Activated T-helper 1 cell treated with Interleukin-2 at 50 U/mL for 16 hours (primary cell): ENCODE results near the gene RGS2.
A peak's percentile ranks its signal among the peaks of the same experiment; 100 is the strongest.

Experiments used
- DNase-seq: peaks from one replicate; pipeline ENCODE4 v3.0.0-alpha.2; 2020; ENCODE audit warnings: low read depth

The RGS2 gene

DNA sequence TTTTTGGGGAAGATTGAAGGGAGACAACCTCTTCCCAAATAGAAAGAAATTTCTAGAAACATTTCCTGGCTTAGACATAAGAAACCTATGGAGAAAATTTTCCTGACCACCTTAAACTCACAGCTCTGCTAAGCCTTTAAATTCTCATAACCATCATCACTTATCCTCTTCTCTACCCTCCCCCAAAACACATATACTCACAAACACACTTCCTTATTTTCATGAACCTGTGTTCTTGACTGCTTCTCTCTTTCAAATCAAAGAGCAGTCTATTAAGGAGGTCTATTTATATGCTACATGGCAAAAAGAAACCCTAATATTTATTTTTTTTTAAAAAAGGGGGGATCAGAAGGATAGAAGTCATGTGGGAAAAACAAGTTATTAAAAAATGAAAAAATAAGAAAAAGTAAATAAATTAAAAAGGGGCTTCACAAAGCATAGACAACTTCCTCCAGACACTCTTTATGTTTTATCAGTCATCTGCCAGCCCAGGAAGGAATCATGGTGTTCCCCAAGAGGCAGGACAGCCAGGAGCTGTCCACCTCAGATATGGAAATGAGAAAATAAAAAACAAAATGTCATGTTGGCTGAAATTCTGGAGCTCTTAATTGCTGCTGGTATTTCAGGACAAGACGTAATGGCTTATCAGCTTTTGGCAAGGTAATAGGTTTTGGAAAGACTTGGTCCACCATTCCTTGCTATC is 12.8 kb upstream of the RGS2 start:
- no peak for DNase-seq

DNA sequence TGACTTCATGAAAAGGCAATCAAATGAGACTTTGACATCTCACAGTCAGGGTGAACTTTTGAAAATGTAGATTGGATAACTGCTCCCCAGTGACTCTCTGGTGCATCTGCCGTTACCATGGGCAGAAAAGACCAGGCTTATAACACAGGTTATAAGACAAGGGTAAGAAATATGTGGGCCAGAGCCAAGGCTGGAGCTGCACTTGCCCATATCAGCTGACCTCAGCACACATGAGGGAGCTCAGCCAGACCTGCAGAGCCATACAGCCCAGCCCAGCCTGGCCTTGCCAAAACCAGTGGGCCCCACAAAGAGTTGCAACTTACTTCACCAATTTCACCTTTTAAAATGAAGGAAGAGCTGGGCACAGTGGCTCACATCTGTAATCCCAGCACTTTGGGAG is 11.7 kb upstream of the RGS2 start:
- no peak for DNase-seq

DNA sequence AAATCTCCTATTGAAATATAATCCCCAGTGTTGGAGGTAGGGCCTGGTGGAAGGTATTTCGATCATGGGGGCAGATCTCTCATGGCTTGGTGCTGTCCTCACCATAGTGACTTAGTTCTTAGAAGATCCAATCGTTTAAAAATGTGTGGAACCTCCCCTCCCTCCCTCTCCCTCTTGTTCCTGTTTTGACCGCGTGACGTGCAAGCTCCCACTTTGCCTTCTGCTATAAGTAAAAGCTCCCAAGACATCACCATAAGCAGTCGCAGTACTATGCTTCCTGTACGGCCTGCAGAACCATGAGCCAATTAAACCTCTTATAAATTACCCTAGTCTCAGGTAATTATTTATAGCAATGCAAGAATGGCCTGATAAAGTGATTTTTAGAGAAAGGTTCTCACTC is 10.9 kb upstream of the RGS2 start:
- DNase-seq, result no peak

DNA sequence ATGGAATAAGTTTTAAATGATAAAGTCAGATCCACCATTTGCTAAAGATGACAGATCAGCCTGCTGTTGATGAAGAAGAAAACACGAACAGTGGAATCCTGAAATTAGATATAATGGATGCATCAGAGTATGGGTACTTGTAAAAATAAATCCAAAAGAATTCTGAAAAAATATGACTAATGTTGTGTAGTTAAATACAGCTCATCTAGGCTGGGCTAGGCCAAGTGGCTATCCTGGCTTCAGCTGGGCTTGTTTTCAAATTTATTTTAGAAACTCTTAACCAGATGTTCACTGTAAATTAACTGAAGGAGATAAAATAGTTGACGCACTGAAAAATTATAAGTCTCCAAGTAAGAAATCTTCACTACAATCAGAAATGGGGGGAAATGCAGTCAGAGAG is 7.4 kb upstream of the RGS2 start:
- no peak for DNase-seq

DNA sequence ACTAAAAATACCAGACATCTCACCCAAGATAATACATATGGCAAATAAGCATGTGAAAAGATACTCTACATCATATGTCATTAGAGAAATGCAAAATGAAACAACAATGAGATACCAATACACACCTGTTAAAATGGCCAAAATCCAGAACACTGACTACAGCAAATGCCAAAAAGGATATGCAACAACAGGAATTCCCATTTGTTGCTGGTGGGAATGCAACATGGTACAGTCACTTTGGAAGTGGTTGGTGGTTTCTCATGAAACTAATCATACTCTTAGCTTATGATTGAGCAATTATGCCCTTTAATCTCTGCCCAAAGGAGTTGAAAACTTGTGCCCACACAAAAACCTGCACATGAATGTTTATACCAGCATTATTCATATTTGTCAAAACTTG is 6.4 kb upstream of the RGS2 start:
- DNase-seq, result no peak

DNA sequence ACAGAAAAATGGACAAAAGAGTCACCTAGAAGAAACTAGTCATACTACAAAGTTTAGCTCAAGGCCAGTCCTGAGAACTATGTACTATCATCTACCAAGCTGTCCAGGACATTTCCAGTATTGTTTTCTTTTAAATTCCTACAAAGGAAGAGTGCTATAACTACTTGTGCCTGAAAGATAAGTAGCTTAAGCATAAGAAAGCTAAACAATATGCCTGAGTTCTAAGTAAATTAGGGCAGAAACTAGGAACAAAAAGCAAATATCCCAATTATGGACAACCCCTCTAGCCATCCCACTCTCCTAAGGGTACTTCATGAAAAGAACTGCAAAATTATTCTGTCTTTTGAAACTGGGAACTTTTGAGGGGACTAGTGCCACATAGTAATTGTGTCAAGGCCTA is 5.3 kb upstream of the RGS2 start:
- no peak for DNase-seq

DNA sequence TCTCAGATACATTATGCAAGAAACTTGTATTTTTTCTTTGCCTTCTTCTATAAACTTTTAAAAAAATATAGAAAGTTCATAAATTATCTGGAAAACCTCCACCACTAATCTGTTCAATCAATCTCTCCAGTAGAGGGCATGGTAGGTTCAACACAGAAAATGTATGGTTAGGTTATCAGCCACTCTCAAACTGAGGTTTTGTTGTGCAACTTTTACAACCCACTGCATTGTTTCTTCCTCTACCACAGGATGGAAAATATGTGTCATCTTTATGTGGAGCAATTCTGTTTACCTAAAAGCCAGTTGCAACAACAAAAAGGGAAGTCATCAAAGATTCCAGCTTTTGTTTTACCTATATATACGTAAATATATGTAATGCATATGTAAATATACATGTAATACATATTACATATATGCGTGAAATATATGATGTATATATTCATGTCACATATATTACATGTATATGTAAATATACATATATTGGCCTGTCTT is 3.0 kb upstream of the RGS2 start:
- no peak for DNase-seq

DNA sequence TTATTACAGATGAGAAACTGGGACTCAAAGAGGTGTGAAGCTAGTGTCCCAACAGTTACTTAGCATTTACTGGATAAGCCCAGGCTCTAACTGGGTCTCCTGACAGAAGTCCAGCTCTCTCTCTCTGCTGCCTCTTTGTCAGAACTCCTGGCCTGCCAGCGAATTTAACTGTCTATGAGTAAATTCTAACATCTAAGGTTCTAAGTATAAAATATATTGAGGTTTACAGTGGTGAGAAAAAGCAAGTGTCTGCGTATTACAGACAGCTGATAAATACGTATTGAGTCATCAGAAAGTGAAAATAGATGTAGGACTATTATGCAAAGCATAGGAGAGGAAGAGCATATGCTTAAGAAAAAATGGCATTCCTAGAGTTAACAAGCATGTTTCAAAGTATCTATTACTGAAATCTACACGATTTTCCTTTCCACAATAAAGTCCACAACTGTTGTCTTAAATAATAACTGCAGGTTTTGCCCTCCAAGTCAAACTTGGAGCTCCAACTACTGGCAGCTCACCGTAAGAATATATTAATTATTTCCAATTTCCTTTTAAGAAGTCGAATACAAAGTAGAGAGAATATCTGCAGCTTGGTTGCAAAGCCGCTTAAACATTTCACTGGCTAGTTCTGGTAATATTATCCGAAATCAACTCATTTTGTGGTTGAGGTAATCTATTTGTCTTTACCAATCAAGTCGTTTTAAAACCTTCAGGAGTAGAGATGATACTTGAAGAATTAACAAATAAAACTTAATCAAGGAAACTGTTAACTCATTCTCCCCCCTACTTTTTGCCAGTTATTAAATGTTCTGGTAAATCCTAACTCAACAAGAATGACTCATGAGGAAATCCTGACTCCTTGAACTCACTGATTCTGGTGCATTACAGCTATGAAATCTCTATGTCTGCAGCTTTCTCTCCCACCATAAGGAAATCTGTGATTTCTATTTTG is 1.4 kb upstream of the RGS2 start:
- DNase-seq, result no peak

DNA sequence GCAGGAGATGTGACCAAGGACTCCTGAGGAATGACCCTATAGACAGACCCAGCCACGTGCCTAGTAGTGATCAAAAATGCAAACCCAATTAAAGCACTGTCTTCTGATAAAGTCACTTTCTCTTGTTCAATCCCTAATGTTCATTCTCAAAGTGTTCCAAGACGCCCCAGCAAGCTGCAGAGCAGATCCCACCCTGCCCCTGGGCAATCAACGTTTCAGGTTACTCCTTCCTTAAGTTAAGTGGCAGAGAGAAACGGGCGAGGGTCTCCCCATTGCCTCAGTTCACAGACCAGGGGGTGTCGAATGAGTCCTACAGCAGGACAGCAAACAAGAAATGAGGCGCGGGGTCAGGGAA is 699 bp upstream of the RGS2 start:
- no peak for DNase-seq

DNA sequence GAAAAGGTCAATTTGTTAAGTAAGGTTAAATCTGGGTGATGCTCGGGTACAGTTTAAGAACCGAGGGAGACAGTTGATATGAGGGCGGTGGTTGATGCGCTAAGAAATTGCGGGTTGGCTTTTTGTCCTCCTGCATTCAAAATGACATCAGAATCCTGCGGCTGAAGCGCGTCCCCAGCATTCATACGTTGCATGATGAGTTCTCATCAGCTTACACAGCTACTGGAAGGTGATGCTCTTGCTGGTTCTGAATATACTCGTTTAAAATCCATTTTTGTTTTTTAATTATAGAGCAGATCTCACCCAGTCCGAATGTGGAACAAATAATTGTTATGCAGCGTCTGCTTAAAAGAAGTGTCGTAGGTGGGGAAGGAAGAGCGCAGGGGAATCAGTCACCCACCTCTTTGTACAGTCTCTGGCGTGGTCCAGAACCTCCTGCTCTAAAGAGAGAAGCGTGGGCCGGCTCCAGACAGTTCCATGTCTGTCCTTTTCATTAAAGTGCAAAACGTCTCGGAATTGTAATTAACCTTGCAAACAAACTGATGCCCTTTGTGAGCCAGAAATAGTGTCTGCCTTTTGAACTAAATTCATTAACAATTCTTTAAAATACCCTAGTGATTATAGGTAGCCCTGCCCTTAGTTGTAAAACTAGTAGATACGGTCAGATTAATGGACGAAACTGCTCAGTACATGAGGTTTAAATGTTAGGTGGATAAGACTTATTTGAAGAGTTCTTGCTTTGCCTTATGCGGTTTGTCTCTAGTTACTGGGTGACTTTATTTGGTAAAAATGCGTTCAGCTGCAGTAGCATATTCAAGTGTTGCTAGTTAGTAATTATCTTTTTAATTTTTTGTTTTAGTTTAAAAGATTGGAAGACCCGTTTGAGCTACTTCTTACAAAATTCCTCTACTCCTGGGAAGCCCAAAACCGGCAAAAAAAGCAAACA is 741 bp downstream of the RGS2 start:
- peak; percentile 14 for DNase-seq

DNA sequence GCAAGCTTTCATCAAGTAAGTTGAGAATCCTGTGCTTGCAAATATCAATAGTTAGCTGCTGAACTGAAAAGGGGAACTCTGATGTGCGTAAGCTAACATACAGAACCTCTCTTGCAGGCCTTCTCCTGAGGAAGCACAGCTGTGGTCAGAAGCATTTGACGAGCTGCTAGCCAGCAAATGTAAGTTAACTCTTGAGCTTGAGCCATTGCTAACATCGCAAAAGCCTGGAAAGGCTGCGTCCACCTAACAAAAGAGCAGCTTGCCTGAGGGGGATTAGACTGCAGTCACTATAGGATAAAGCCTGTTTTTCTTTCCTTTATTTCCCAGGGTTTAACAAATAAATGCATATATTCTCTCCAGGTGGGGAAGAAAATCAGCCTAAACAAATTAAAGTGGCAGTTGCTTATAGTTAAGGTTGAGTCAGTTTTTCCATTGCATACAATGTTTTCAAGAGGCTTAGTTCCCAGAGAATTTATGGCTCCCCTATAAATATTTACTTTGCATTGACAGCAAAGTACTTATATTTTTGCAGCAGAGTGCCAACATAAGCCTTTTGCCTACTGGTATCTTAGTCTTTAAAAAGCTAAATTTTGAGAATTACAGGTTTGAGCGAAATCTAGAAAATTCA is 1.5 kb downstream of the RGS2 start:
- DNase-seq, result no peak

DNA sequence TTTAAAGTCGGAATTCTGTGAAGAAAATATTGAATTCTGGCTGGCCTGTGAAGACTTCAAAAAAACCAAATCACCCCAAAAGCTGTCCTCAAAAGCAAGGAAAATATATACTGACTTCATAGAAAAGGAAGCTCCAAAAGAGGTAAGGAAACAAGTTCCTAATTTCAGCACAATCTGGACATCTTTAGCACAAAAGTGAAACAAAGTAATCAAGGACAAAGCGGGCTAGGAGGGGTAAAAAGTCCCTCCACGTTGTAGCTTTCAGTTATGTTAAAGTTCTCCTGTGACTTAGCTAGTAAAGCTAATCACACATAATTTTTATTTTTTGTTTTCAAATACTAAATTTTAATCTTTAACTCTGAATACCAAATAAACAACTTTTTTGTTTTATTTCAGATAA is 2.2 kb downstream of the RGS2 start:
- no peak for DNase-seq

DNA sequence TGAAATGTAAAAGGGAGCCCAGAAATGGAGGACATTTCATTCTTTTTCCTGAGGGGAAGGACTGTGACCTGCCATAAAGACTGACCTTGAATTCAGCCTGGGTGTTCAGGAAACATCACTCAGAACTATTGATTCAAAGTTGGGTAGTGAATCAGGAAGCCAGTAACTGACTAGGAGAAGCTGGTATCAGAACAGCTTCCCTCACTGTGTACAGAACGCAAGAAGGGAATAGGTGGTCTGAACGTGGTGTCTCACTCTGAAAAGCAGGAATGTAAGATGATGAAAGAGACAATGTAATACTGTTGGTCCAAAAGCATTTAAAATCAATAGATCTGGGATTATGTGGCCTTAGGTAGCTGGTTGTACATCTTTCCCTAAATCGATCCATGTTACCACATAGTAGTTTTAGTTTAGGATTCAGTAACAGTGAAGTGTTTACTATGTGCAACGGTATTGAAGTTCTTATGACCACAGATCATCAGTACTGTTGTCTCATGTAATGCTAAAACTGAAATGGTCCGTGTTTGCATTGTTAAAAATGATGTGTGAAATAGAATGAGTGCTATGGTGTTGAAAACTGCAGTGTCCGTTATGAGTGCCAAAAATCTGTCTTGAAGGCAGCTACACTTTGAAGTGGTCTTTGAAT is 2.9 kb downstream of the RGS2 start:
- DNase-seq, result no peak

DNA sequence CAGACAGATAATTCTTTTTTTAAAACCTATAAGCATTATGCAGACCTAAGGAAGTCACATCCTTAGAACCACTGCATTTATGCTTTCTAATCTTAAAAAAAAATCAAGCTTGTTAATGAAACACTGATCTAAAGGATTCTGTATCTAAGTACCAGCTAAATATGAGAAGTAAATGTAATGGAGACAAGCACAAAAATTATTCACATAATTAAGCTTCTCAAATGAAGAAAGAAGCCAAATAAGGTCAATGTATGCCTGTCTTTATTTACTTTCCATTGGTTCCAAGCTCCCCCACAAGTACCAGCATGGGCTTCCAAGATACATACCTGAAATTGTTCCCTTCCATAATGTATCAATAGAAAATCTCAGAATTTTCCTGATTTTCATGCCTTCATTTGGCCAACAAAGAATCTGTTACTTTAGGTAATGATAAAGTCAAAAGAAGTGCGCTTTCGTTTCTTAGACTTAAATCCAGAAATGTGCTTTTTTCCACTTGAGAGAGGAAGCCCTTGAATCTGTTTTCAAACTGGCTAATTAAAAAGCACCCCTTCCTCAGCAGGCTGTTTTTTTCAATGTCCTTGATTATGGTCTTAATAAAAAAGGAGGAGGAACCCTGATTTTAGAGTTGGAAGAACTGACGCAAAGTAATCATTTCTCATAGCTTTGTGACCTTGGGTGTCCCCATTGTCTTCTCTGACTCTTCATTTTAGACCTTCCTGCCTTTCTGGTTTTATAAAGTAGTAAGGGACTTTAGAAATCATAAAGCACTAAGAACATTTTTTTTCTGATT is 3.8 kb downstream of the RGS2 start:
- no peak for DNase-seq

DNA sequence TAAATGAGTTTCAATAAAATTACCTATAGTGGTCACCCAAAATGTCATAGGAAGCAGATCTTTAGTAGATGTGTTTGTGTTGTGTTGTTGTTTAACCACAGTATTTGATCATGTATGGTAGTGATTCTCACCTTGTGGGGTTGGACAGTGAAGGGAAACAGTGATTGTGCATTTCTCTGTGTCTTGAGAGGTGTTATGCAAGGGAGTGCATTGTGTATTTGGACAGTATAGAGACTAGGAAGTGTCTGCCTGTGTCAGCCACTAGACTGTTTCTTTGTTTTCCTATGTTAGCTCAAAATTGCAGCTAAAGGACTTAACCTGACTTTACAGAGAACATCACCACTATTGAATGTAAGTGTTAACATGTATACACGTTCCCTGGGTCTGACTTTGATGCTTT is 6.0 kb downstream of the RGS2 start:
- no peak for DNase-seq

DNA sequence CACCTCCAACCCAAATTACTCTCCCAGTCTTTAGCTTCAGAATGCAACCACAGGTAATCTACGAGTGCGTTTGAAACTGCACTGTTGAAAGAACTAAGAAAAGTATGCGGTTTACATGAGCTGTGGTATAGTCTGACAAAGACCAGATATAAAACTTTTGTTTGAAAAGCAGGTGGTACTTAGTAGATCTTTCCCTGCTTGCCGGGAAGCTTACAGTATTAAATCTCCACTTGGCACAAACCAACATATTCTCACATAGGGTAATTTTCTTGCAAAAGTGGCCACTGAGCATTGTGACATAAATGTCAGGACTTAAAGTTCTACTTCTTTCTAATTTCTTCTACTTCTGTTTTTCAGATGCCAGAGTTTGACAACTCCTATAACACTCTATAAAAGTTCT is 8.4 kb downstream of the RGS2 start:
- DNase-seq, result no peak

DNA sequence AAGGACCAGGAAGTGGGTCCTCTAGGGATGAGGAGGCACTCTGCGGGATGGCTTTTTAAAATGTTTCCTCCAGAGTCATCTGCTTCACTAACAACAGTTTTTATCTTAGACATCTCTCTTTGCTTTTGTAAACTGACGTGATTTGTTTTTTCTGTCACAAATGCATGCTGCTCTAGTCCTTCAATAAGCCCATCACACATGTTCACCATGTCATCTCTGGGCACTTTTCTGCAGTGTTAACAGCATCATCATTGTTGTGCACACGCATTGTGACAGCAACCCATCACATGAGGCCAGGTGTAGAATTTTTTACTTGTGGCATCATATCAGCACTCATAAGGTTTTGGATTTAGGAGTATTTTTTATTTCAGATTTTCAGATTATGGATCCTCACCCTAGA is 12.5 kb downstream of the RGS2 start:
- no peak for DNase-seq

DNA sequence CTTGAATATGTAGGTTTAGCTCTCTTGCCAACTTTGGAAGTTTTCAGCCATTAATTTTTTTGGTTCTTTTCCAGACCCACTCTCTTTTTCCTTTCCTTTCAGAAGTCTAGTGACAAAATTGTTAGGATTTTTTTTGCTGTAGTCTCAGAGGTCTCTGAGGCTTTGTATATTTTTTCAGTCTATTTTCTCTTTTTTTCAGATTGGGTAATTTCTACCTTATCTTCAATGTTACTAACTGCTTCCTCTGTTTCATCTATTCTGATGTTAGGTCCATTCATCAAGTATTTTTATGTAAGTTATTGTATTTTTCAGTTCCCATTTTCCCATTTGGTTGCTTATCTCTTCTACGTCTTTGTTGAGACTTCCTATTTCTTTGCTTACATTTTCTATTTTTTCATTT is 15.7 kb downstream of the RGS2 start:
- no peak for DNase-seq

DNA sequence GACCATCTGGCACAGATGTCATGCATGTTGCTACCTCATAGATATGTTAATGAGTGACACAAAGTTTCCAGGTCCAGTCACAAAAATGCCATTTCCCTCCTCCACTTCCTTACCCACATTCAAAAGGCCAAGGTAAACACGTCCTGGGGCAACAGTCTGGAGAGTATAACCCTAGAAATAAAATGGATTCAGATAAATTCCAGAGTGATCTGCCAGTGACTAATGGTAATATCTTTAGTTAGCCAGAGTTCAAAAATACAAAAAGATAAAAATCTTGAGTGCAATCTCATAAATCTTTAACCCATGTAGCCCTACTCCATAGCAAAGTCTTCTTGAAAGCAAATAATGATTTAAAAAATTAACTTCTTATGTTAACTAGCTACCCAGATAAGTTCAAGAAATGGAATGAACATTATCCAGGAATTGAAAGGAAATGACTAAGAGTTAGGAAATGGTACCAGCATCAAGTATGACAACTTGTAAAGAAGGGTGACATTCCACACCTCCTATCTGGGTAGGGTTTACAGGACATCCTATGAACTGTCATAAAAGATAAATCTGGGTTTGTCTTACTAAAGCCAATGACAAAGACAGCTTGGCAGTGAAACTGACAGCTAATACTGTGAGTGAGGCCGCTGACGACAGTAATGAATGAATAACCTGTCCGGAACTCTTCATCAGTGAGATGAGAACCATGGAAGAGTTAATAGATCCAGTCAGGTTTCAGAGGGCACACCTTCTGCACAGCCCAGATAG is 18.1 kb downstream of the RGS2 start:
- no peak for DNase-seq
